ENCODE results near the gene YBEY.
"Not testable (repeated sequence)": the region's sequence is repeated elsewhere in the genome, so short reads cannot be mapped to it uniquely, and the experiment has no call there.

YBEY gene

GRCh38 chr21:46308431-46308830 lies 22.3 kb downstream of the YBEY start:
- H3K4me1 Mint-ChIP-seq, result no peaks in the 10 kb centered on the region
- H3K9me3 Mint-ChIP-seq, result no peaks in the 10 kb centered on the region
- no peak overlapping the region for H3K4me3 Mint-ChIP-seq
- no peak overlapping the region for H3K27ac Mint-ChIP-seq
- H3K36me3 Mint-ChIP-seq, result peaks cover 14% of the 10 kb centered on the region
- ATAC-seq, result no peak
- no peaks in the 10 kb centered on the region for H3K27me3 Mint-ChIP-seq

- H3K27me3 Mint-ChIP-seq, ATAC-seq, H3K27ac Mint-ChIP-seq, H3K4me3 Mint-ChIP-seq, H3K4me1 Mint-ChIP-seq, H3K36me3 Mint-ChIP-seq, H3K9me3 Mint-ChIP-seq: not testable (repeated sequence)
Observed at GRCh38 chr21:46310260-46310659, 24.1 kb downstream of the YBEY start.

- Mint-ChIP-seq H3K9me3 (no peaks in the 10 kb centered on the region), H3K4me3 (no peak overlapping the region), H3K27ac (no peak overlapping the region), H3K36me3 (peaks cover 5% of the 10 kb centered on the region), H3K4me1 (no peaks in the 10 kb centered on the region), H3K27me3 (no peaks in the 10 kb centered on the region)
- ATAC-seq, result no peak
Observed at GRCh38 chr21:46311568-46311967, 25.4 kb downstream of the YBEY start.

GRCh38 chr21:46312949-46313348 lies 26.8 kb downstream of the YBEY start:
- H3K27ac Mint-ChIP-seq, result no peak overlapping the region
- no peak overlapping the region for H3K4me3 Mint-ChIP-seq
- ATAC-seq, result no peak
- no peaks in the 10 kb centered on the region for H3K27me3 Mint-ChIP-seq
- peaks cover 5% of the 10 kb centered on the region for H3K36me3 Mint-ChIP-seq
- H3K4me1 Mint-ChIP-seq, result no peaks in the 10 kb centered on the region
- no peaks in the 10 kb centered on the region for H3K9me3 Mint-ChIP-seq

- H3K36me3 Mint-ChIP-seq, result peaks cover 5% of the 10 kb centered on the region
- no peak overlapping the region for H3K27ac Mint-ChIP-seq
- H3K4me1 Mint-ChIP-seq, result no peaks in the 10 kb centered on the region
- no peaks in the 10 kb centered on the region for H3K9me3 Mint-ChIP-seq
- H3K4me3 Mint-ChIP-seq, result no peak overlapping the region
- ATAC-seq, result no peak
- H3K27me3 Mint-ChIP-seq, result no peaks in the 10 kb centered on the region
Observed at GRCh38 chr21:46314441-46315020, 28.4 kb downstream of the YBEY start.

- no peaks in the 10 kb centered on the region for H3K9me3 Mint-ChIP-seq
- no peaks in the 10 kb centered on the region for H3K36me3 Mint-ChIP-seq
- no peak overlapping the region for H3K4me3 Mint-ChIP-seq
- H3K27me3 Mint-ChIP-seq, result no peaks in the 10 kb centered on the region
- no peak for ATAC-seq
- peaks cover 4% of the 10 kb centered on the region for H3K4me1 Mint-ChIP-seq
- no peak overlapping the region for H3K27ac Mint-ChIP-seq
Observed at GRCh38 chr21:46316708-46317324, 30.7 kb downstream of the YBEY start.

- H3K4me3 Mint-ChIP-seq, result no peak overlapping the region
- H3K27ac Mint-ChIP-seq, result no peak overlapping the region
- no peak for ATAC-seq
- peaks cover 15% of the 10 kb centered on the region for H3K4me1 Mint-ChIP-seq
- H3K36me3 Mint-ChIP-seq, result no peaks in the 10 kb centered on the region
- no peaks in the 10 kb centered on the region for H3K27me3 Mint-ChIP-seq
- H3K9me3 Mint-ChIP-seq, result no peaks in the 10 kb centered on the region
Observed at GRCh38 chr21:46317710-46318463, 31.7 kb downstream of the YBEY start.

- Mint-ChIP-seq H3K4me3 (no peak overlapping the region), H3K36me3 (no peaks in the 10 kb centered on the region), H3K9me3 (no peaks in the 10 kb centered on the region), H3K27ac (no peak overlapping the region), H3K4me1 (peaks cover 20% of the 10 kb centered on the region), H3K27me3 (no peaks in the 10 kb centered on the region)
- no peak for ATAC-seq
Observed at GRCh38 chr21:46318464-46318845, 32.3 kb downstream of the YBEY start.

- H3K36me3 Mint-ChIP-seq, result no peaks in the 10 kb centered on the region
- no peak for ATAC-seq
- H3K4me3 Mint-ChIP-seq, result no peak overlapping the region
- H3K9me3 Mint-ChIP-seq, result no peaks in the 10 kb centered on the region
- peaks cover 20% of the 10 kb centered on the region for H3K4me1 Mint-ChIP-seq
- H3K27ac Mint-ChIP-seq, result no peak overlapping the region
- no peaks in the 10 kb centered on the region for H3K27me3 Mint-ChIP-seq
Observed at GRCh38 chr21:46319186-46319585, 33.0 kb downstream of the YBEY start.

- peaks cover 22% of the 10 kb centered on the region for H3K4me1 Mint-ChIP-seq
- no peak overlapping the region for H3K4me3 Mint-ChIP-seq
- ATAC-seq, result no peak
- no peak overlapping the region for H3K27ac Mint-ChIP-seq
- no peaks in the 10 kb centered on the region for H3K27me3 Mint-ChIP-seq
- H3K36me3 Mint-ChIP-seq, result no peaks in the 10 kb centered on the region
- H3K9me3 Mint-ChIP-seq, result no peaks in the 10 kb centered on the region
Observed at GRCh38 chr21:46320331-46320801, 34.2 kb downstream of the YBEY start.

- no peak for ATAC-seq
- Mint-ChIP-seq H3K4me1 (peaks cover 33% of the 10 kb centered on the region), H3K27me3 (no peaks in the 10 kb centered on the region), H3K36me3 (peaks cover 11% of the 10 kb centered on the region), H3K4me3 (peak overlapping the region; percentile 87), H3K9me3 (no peaks in the 10 kb centered on the region), H3K27ac (peak overlapping the region; percentile 92)
Observed at GRCh38 chr21:46322351-46323226, 36.4 kb downstream of the YBEY start.

GRCh38 chr21:46323227-46323709 lies 37.1 kb downstream of the YBEY start:
- H3K4me3 Mint-ChIP-seq, result peak overlapping the region; percentile 87

GRCh38 chr21:46323710-46324389 lies 37.7 kb downstream of the YBEY start, which contains the start of the genes C21orf58 and PCNT:
TSS of gene C21orf58 (minus strand) at chr21:46323870. CDS start at chr21:46322738, 1,132 bp downstream.
TSS of gene PCNT (plus strand) at chr21:46324156. CDS start at chr21:46324229, 73 bp downstream.
- Mint-ChIP-seq H3K36me3 (peaks cover 20% of the 10 kb centered on the region), H3K27ac (peak within 1 kb of the TSS; percentile 92), H3K9me3 (no peaks in the 10 kb centered on the region), H3K27me3 (no peaks in the 10 kb centered on the region), H3K4me3 (peak within 1 kb of the TSS; percentile 87), H3K4me1 (peaks cover 33% of the 10 kb centered on the region)
- ATAC-seq, result peak; percentile 95

More at GRCh38 chr21:46323227-46323709, 37.1 kb downstream of the YBEY start:
- Mint-ChIP-seq H3K36me3 (peaks cover 18% of the 10 kb centered on the region), H3K4me1 (peaks cover 33% of the 10 kb centered on the region), H3K27me3 (no peaks in the 10 kb centered on the region), H3K9me3 (no peaks in the 10 kb centered on the region), H3K27ac (peak overlapping the region; percentile 92)
- ATAC-seq, result peak; percentile 0

- Mint-ChIP-seq H3K4me1 (peaks cover 33% of the 10 kb centered on the region), H3K36me3 (peaks cover 26% of the 10 kb centered on the region), H3K9me3 (no peaks in the 10 kb centered on the region), H3K27me3 (no peaks in the 10 kb centered on the region), H3K4me3 (peak overlapping the region; percentile 87), H3K27ac (peak overlapping the region; percentile 92)
- peak; percentile 91 for ATAC-seq
Observed at GRCh38 chr21:46324390-46325072, 38.4 kb downstream of the YBEY start.

Data from stimulated activated memory B cell treated with anti-CD40 and anti-IgM and Interleukin-4, amounts not matched to agents 10 μg/mL and 1 μg/mL and 100 μg/mL, for 72 hours (primary cell).